IPS-18a (cell line): ENCODE measurements around the gene EHBP1.

ENCODE experiments used
- H3K27ac ChIP-seq: one replicate; pipeline ENCODE4 v1.5.1; 2013; ENCODE audit warnings: low read length
- H3K27me3 ChIP-seq: one replicate; pipeline ENCODE4 v1.6.1; 2013; ENCODE audit warnings: mild to moderate bottlenecking, low read length; ENCODE audit not compliant: control insufficient read depth, insufficient read depth
- H3K36me3 ChIP-seq: one replicate; pipeline ENCODE4 v1.6.1; 2013; ENCODE audit warnings: low read depth, low read length; ENCODE audit not compliant: control insufficient read depth
- H3K4me1 ChIP-seq: one replicate; pipeline ENCODE4 v1.6.1; 2013; ENCODE audit warnings: low read depth, low read length; ENCODE audit not compliant: control insufficient read depth
- H3K4me3 ChIP-seq: one replicate; pipeline ENCODE4 v1.5.1; 2013; ENCODE audit warnings: low read length
- H3K9ac ChIP-seq: one replicate; pipeline ENCODE4 v1.6.1; 2013; ENCODE audit warnings: mild to moderate bottlenecking, low read length, moderate library complexity
- H3K9me3 ChIP-seq: one replicate; pipeline ENCODE4 v1.6.1; 2013; ENCODE audit warnings: low read depth, low read length; ENCODE audit not compliant: control insufficient read depth

Gene EHBP1

GRCh38 chr2:62789918-62790317 is 84.4 kb downstream of the EHBP1 start:
- Histone ChIP-seq H3K27me3 (no peaks in the 10 kb centered on the region), H3K9ac (no peak overlapping the region), H3K4me3 (no peak overlapping the region), H3K9me3 (no peaks in the 10 kb centered on the region), H3K4me1 (no peaks in the 10 kb centered on the region), H3K27ac (no peak overlapping the region), H3K36me3 (no peaks in the 10 kb centered on the region)

DNA sequence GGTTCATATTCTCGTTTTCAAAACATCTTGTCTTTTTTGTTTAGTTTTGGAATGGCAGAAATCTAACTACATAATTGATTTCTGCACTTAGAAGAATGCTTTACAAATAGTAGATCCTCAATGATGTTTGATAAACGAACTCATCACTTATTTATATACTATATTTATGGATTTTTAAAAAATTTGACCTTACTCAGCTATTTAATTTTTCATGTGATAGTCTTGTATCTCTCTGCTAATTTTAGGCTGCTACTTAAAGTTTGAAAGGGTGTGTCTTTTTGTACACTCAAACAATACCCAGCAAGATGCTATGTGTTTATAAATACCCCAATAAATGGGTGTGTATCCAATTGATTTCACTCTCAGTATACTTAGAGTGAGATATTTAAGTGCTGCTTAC is 86.9 kb downstream of the EHBP1 start:
- Histone ChIP-seq H3K27me3 (no peaks in the 10 kb centered on the region), H3K9ac (no peak overlapping the region), H3K27ac (no peak overlapping the region), H3K4me1 (no peaks in the 10 kb centered on the region), H3K36me3 (no peaks in the 10 kb centered on the region), H3K9me3 (no peaks in the 10 kb centered on the region), H3K4me3 (no peak overlapping the region)

- H3K4me1 ChIP-seq, result no peaks in the 10 kb centered on the region
- H3K36me3 ChIP-seq, result no peaks in the 10 kb centered on the region
- no peak overlapping the region for H3K4me3 ChIP-seq
- no peak overlapping the region for H3K27ac ChIP-seq
- H3K9me3 ChIP-seq, result no peaks in the 10 kb centered on the region
- H3K9ac ChIP-seq, result no peak overlapping the region
- no peaks in the 10 kb centered on the region for H3K27me3 ChIP-seq
Observed at GRCh38 chr2:62793213-62793612, 87.7 kb downstream of the EHBP1 start.

DNA sequence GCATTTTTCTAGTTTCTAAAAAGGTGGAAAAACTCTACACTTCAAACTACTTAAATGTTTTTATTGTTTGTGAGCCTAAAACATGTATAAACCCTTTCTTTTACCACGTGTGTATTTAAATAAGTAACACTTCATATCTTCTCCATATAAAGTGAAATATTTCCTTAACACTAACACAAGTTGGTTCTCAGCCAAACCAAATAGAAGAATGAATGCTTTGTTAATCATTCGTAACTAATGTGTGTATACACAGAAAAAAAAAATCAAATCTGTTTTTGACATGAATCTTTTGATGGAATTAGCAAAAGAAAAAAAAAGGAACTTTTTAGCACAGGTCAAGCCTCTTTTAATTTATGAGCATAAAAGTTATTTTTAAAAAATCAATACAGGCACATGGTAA is 89.3 kb downstream of the EHBP1 start:
- H3K27me3 ChIP-seq, result no peaks in the 10 kb centered on the region

GRCh38 chr2:62795341-62795740 is 89.8 kb downstream of the EHBP1 start:
- Histone ChIP-seq H3K4me3 (no peak overlapping the region), H3K36me3 (no peaks in the 10 kb centered on the region), H3K27ac (no peak overlapping the region), H3K4me1 (no peaks in the 10 kb centered on the region), H3K9ac (no peak overlapping the region), H3K27me3 (no peaks in the 10 kb centered on the region), H3K9me3 (no peaks in the 10 kb centered on the region)

More for the DNA sequence above, 89.3 kb downstream of the EHBP1 start:
- Histone ChIP-seq H3K4me3 (no peak overlapping the region), H3K9ac (no peak overlapping the region), H3K4me1 (no peaks in the 10 kb centered on the region), H3K36me3 (no peaks in the 10 kb centered on the region), H3K27ac (no peak overlapping the region), H3K9me3 (no peaks in the 10 kb centered on the region)

DNA sequence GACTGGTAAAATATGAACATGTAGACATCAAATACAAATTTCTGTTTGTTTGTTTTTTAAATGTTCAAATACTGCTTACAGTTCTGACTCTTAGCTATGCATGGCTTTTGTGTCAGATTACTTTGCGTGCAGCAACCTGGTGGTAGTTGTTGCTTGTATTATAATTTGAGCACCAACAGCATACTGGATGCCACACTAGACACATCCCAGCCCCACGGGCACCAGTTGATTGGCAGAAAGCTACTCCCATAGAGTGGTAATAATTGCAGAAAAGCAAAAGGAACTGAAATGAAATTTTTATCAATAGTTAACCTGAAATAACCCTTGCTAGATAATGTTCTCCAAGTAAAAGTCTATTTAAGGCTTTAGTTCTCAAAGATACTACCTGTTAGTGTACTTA is 91.6 kb downstream of the EHBP1 start:
- no peak overlapping the region for H3K4me3 ChIP-seq
- H3K36me3 ChIP-seq, result no peaks in the 10 kb centered on the region
- no peak overlapping the region for H3K27ac ChIP-seq
- no peaks in the 10 kb centered on the region for H3K27me3 ChIP-seq
- no peaks in the 10 kb centered on the region for H3K4me1 ChIP-seq
- no peak overlapping the region for H3K9ac ChIP-seq
- H3K9me3 ChIP-seq, result no peaks in the 10 kb centered on the region

DNA sequence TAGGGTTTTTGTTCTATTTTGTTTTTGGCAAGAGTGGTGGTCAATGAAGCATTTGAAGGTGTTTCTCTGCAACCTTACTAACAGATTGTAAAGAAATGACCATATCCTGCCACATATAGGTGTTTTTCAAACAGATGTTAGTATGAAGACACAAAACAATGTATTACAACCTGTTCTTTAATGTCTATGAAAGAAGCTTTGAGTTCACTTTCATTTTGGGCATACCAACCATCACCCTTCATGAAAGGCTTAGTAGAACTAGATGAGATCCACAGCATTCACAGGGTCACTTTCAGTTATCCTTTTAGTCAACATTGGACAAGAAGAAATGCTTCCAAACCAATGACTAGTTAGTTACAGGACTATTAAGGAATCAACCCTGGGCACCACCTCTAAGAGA is 95.1 kb downstream of the EHBP1 start:
- Histone ChIP-seq H3K4me1 (no peaks in the 10 kb centered on the region), H3K36me3 (no peaks in the 10 kb centered on the region), H3K27ac (no peak overlapping the region)

GRCh38 chr2:62801110-62801509 is 95.6 kb downstream of the EHBP1 start:
- H3K27ac ChIP-seq, result no peak overlapping the region
- no peaks in the 10 kb centered on the region for H3K9me3 ChIP-seq
- H3K36me3 ChIP-seq, result no peaks in the 10 kb centered on the region
- no peak overlapping the region for H3K4me3 ChIP-seq
- H3K4me1 ChIP-seq, result no peaks in the 10 kb centered on the region
- no peak overlapping the region for H3K9ac ChIP-seq
- no peaks in the 10 kb centered on the region for H3K27me3 ChIP-seq

More for the DNA sequence above, 95.1 kb downstream of the EHBP1 start:
- Histone ChIP-seq H3K9ac (no peak overlapping the region), H3K9me3 (no peaks in the 10 kb centered on the region), H3K27me3 (no peaks in the 10 kb centered on the region), H3K4me3 (no peak overlapping the region)

DNA sequence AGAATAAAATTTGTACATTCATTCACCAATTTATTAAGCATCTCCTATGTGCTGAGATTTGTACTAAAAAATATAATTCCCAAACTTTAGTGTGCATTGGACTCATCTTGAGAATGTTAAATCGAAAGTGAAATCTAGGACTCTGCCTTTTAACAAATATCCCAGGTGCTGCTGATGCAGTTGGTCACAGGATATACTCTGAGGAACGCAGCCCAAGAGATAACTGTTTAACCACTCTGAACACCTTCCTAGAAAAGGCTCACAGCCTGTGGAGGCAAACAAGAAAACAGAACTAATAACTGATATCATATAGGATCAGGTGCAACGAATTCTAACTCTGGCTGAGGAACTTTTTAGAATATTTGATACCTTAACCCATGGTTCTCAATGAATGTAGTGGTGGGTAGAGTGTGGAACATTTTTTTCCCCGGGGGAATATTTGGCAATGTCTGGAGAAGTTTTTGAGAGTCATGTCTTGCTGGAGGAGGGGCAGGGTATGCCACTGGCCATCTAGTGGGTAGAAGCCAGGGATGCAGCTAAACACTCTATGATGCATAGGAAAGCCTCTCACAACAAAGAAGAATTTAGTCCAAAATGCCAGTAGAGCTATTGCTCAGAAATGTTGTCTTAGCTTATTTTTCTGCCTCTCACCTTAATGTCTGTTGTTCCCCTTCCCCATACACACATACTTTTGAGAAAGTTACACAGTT is 96.5 kb downstream of the EHBP1 start:
- H3K27me3 ChIP-seq, result no peaks in the 10 kb centered on the region
- H3K4me1 ChIP-seq, result no peaks in the 10 kb centered on the region
- no peak overlapping the region for H3K27ac ChIP-seq
- H3K9ac ChIP-seq, result no peak overlapping the region
- no peaks in the 10 kb centered on the region for H3K9me3 ChIP-seq
- H3K4me3 ChIP-seq, result no peak overlapping the region
- H3K36me3 ChIP-seq, result no peaks in the 10 kb centered on the region

- no peak overlapping the region for H3K9ac ChIP-seq
- H3K9me3 ChIP-seq, result no peaks in the 10 kb centered on the region
- no peaks in the 10 kb centered on the region for H3K4me1 ChIP-seq
- H3K4me3 ChIP-seq, result no peak overlapping the region
- no peak overlapping the region for H3K27ac ChIP-seq
- H3K36me3 ChIP-seq, result no peaks in the 10 kb centered on the region
- H3K27me3 ChIP-seq, result no peaks in the 10 kb centered on the region
Observed at GRCh38 chr2:62803961-62804360, 98.4 kb downstream of the EHBP1 start.

- H3K36me3 ChIP-seq, result no peaks in the 10 kb centered on the region
- H3K4me1 ChIP-seq, result no peaks in the 10 kb centered on the region
- H3K9me3 ChIP-seq, result no peaks in the 10 kb centered on the region
- H3K9ac ChIP-seq, result no peak overlapping the region
- no peaks in the 10 kb centered on the region for H3K27me3 ChIP-seq
- no peak overlapping the region for H3K27ac ChIP-seq
- no peak overlapping the region for H3K4me3 ChIP-seq
Observed at GRCh38 chr2:62806231-62806630, 100.7 kb downstream of the EHBP1 start.

GRCh38 chr2:62808554-62808953 is 103.0 kb downstream of the EHBP1 start:
- no peak overlapping the region for H3K27ac ChIP-seq
- H3K27me3 ChIP-seq, result no peaks in the 10 kb centered on the region
- H3K4me3 ChIP-seq, result no peak overlapping the region
- H3K9ac ChIP-seq, result no peak overlapping the region
- no peaks in the 10 kb centered on the region for H3K4me1 ChIP-seq
- H3K9me3 ChIP-seq, result no peaks in the 10 kb centered on the region
- no peaks in the 10 kb centered on the region for H3K36me3 ChIP-seq
